HG03175 (cell line): Measurements from ENCODE around the gene LVRN.
A peak's percentile ranks its signal among the peaks of the same experiment; 100 is the strongest.

Experiments used
- ATAC-seq: cut with Tn5 transposase; IDR thresholded peaks from one replicate; pipeline ENCODE4 v1.9.1; 2021; ENCODE audit warnings: mild to moderate bottlenecking, moderate library complexity; ENCODE audit not compliant: unreplicated experiment

LVRN gene

DNA sequence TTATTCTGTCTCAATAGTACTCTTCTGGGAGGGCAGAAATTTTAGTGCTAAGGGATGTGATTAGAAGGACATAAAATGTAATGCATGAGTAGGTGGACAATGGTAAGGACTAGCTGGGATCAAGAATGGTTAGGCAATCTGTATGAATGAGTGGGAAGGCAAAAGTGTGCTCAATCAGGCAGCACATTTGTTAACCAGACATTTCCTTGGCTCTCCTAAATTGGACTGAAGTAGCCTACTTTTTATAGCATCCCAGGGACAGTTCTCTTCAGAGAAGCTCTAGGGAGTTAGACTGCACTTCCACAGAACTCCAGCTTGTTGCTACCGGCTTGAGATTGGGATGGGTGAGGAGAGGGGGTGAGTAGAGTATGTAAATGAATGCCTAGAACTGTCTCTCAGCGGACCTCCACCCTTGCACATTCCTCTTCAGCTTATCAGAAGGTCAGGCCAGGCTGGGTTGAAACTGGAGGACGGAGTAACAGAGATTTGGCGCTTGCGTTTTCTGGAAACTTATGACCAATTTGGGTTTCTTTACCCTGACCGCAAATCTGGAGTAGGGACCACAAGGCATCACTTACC, 51.0 kb downstream of the LVRN start:
- no peak for ATAC-seq

DNA sequence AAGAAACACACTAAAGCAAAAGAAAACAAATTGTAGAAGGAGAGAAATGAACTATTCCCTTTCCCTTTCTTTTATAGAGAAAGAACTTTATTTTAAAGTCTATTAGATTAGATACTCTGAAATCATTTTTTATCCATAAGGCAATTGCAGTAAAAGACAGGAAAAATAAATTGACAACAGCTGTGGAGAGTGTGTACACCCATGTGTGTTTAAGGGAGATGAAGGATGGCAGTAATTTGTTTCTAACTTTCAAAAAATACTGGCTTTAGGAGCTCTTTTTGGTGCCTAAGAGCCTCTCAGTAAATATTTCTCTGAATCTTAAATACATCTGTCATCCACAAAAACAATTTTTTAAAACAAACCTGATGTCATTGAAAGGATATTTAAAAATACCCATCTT, 51.7 kb downstream of the LVRN start:
- ATAC-seq: no peak

- no peak for ATAC-seq
These were observed 61.3 kb downstream of the LVRN start for GRCh38 chr5:116023619-116024018.

GRCh38 chr5:116025866-116026265, 63.6 kb downstream of the LVRN start:
- no peak for ATAC-seq

DNA sequence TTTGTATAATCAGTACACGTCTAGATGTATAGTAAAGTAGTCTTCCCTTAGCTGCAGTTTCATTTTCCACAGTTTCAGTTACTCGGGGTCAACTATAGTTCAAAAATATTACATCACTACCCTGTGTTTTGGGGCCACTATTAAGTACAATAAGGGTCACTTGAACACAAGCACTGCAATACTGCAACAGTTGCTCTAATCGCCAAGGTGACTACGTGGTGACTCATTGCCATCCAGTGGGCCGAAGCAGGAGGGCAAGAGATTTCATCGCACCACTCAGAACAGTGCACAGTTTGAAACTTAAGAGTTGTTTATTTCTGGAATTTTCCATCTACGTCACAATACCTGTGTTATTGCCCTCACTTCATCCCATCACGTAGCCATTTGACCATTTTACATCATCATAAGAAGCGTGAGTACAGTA, 69.8 kb downstream of the LVRN start, which contains the start of gene ARL14EPL:
ARL14EPL (plus strand) TSS at position 379 of the 424 bp plus-strand sequence. CDS start 18,994 bp downstream, outside the sequence.
- peak; percentile 74 for ATAC-seq

DNA sequence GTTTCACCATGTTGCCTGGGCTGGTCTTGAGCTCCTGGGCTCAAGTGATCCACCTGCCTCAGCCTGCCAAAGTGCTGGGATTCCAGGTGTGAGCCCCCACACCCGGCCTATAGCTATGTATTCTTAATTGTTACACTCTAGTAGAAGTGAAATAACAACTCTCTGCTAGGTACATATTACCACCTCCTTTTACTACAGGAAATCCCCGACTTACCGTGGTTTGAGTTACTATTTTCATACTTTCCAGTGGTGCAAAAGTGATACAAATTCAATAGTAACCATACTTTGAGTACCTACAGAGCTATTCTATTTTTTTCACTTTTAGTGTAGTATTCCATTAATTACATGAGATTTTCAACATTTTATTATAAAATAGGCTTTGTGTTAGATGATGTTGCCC, 70.7 kb downstream of the LVRN start:
- ATAC-seq: no peak

DNA sequence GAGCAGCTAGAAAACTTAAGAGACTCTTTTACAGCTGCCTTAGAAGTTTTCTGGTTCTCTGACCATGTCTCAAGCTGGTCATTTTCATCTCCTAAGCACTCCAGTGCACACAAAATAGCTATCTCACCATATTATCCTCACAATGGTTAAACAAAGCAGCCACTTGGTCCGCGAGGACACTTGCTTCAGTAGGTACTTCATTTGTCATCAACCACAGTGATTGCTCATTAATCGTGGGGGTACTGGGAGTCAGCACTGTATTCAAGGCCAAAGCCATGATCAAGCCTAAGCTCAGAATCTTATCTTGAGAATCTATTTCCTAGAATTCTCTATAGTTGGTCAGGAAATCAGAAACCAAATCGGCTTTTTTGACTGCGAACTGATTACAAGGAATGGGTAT, 72.8 kb downstream of the LVRN start:
- ATAC-seq: no peak

DNA sequence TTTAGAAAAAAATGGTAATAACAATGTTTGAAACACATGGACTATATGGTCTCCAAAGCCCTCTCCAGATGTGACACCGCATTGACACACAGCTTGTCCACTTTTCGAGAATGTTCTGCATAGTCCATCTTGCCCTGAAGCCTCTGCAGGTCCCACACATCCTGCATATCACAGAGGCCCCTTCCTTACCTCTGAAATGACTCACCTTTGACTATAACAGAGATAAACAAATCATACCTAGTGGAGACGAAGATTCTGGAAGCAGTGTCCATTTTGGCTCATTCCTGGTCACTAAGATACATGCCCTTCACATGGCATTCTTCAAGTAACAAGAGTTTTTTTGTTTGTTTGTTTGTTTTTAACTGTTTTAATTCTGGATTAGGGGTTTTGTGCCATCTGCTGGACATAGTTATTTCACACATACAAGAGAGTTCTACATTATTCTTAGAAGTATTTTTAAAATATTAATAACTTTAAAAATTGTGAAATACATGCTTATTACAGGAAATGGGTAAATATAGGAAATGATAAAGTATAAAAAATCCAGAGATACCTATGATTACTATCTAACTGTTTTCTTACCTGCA, 75.1 kb downstream of the LVRN start:
- ATAC-seq: no peak

DNA sequence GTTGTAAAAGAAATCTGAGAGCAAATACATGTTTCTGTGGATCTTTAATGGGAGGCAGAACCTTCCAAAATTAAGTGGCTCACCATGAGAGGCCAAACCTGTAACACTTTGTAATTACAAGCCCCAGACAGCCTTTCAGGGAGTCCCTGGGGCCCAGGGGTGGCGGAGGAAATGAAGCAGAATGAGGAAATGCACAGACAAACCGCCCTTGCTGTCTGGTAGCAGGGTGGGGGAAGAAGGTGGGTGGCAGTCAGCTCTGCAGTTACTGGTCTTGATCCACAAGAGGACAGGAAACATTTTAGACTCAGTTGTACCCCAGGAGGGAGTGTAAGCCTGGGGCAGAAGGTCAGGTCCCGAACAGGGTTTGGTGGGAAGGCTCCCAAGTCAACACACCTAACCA, 76.5 kb downstream of the LVRN start:
- ATAC-seq: peak; percentile 89

DNA sequence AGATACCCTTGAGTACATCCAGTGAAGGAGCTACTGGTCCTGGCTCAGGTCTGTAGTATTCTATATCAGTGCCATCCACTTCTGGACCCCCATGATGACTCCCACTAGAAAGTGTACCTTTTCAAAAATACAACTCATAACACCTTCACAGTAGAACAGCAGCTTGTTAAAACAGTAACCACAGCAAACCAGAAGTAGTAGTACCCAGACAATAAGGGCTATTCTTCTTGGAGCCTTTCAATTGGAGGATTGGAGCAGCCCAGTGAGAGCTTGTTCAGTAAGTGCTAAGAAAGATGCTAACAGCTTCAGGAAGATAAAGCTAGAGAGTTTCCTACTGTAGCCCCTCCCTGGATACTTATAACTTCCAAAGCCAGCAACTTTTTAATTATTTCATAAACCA, 80.1 kb downstream of the LVRN start:
- ATAC-seq: no peak

- no peak for ATAC-seq
These were observed 81.8 kb downstream of the LVRN start for GRCh38 chr5:116044073-116044472.

GRCh38 chr5:116045821-116046220, 83.5 kb downstream of the LVRN start:
- ATAC-seq: no peak

GRCh38 chr5:116046261-116046660, 84.0 kb downstream of the LVRN start:
- no peak for ATAC-seq

- no peak for ATAC-seq
These were observed 84.5 kb downstream of the LVRN start for GRCh38 chr5:116046823-116047222.

GRCh38 chr5:116058346-116058936, 96.2 kb downstream of the LVRN start:
- ATAC-seq: no peak

- ATAC-seq: no peak
These were observed 100.1 kb downstream of the LVRN start for GRCh38 chr5:116062352-116062751.

DNA sequence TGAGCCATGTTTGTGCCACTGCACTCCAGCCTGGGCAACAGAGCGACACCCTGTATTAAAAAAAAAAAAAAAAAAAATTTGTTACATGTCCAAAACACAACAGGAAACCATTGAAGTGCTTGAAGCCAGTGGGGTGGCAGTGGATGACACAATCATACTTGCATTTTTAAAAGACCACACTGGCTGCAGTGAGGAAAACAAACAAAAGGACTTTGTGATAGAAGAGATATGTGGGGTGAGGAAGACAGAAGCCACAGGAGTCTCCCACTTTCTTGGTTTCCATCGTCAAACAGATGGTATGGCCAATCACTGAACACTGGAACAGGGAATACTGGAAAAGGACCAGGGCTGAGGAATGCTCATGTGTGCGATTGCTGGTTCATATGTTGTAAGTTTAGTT, 101.7 kb downstream of the LVRN start:
- no peak for ATAC-seq

GRCh38 chr5:116068028-116068632, 105.9 kb downstream of the LVRN start:
- ATAC-seq: peak; percentile 52

DNA sequence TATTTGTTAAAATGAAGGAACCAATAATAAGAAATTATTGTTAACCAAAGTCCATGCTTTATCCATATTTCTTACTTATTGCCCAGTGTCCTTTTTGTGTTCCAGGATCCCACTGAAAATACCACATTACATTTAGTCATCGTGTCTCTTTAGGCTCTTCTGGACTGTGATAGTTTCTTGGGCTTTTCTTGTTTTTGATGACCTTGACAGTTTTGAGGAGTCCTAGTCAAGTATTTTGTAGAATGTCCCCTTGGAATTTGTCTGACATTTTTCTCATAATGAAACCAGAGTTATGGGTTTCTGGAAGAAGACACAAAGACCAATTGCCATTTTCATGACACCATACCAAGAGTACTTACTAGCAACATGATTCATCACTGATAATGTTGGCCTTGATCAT, 108.9 kb downstream of the LVRN start:
- ATAC-seq: no peak

DNA sequence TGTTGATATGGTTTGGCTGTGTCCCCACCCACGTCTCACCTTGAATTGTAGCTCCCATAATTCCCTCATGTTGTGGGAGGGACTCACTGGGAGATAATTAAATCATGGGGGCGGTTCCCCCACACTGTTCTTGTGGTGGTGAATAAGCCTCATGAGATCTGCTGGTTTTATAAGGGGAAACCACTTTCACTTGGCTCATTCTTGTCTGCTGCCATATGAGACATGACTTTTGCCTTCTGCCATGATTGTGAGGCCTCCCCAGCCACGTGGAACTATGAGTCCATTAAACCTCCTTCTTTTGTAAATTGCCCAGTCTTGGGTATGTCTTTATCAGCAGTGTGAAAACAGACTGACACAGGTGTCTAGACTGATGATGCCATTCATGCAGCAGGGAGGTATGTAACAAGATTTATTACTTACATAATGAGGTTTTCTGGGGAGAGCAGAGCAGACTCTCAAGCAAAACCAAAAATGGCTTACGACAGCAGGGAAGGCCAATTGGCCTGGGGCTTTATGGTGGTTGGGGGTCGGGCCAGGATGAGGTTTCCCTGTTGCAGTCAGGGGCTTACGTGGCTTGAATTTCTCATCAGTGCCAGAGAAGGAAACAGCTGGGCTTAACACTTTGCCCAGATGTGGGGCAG, 113.0 kb downstream of the LVRN start:
- ATAC-seq: no peak

DNA sequence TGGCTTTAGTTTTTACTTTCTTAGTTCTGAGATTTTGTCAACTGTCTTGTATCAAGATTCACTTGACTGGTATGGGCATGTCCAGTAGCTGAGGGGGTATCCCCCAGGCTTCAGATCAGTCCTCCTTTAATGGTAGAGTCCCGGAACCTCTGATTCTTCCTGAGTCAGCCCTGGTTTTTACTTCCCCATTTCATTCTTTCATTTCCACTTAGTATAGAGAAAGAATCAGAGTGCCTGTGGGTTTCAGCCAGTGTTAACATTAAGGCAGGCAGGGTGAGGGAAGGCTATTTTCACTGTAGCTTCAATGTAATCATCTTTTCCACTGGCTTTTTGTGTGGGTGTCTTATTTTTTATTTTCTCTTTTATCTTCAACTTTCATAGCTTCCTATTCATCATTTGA, 114.2 kb downstream of the LVRN start:
- peak; percentile 98 for ATAC-seq
